Stimulated activated CD4-positive, alpha-beta T cell treated with anti-CD3 and anti-CD28 coated beads, Interleukin-12 subunit alpha, Interleukin-12 subunit beta, amount 100 ng/mL, for 48 hours (primary cell): ENCODE data around the gene AIFM2.
"Not testable (repeated sequence)": the region's sequence is repeated elsewhere in the genome, so short reads cannot be mapped to it uniquely, and the experiment has no call there.

Experiments
- DNase-seq, 3 donors: peaks; one replicate each; pipeline ENCODE4 v3.0.0-alpha.2; 2020; ENCODE audit warnings: low read depth in 2 of 3, low spot score in 1 of 3

The AIFM2 gene

DNA sequence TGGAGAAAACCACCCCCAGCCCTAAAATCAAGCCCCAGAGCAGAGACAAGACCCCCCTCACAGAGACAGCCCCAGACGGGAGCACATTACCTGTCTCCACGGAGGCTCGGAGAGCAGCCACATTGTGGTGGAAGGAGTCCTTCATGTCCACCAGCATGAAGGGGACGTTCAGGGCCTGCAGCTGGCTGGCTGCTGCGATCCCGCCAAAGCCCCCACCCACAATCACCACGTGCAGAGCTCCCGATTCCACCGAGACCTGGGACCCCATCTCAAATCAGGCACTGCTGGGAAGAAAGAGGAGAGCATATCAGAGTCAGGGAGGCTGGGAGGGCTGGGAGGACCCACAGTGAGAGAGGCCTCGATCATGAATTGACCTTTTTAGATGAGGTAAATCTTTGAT, 8.8 kb downstream of the AIFM2 start:
- no peak for DNase-seq

GRCh38 chr10:70123166-70123565, 9.5 kb downstream of the AIFM2 start:
- not testable (repeated sequence) for DNase-seq

- no peak for DNase-seq
These were observed 9.9 kb downstream of the AIFM2 start for GRCh38 chr10:70122742-70123141.

GRCh38 chr10:70121281-70121949, 11.2 kb downstream of the AIFM2 start:
- no peak for DNase-seq

- no peak for DNase-seq
These were observed 12.2 kb downstream of the AIFM2 start for GRCh38 chr10:70120417-70120816.

DNA sequence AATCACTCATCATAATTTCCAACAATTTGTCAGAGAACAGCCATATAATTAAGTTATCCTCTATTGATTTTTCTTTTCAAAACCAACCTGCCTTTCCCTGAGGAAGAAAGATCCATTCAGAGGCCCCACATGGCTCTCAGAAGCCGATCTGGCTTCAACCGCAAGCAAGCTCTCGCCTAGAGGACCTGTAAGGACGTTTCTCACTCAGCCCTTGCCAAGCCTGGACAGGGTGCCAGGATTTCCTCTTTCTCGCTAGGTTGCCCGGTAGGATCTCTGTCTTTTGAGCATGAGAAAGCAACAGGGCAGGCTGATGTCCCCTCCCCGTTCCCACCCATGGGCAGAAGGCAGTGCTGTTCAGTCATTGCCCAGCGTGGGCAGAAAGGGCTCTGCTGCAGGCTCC, 13.0 kb downstream of the AIFM2 start:
- DNase-seq: no peak

- DNase-seq: no peak
These were observed 13.4 kb downstream of the AIFM2 start for GRCh38 chr10:70119197-70119596.

DNA sequence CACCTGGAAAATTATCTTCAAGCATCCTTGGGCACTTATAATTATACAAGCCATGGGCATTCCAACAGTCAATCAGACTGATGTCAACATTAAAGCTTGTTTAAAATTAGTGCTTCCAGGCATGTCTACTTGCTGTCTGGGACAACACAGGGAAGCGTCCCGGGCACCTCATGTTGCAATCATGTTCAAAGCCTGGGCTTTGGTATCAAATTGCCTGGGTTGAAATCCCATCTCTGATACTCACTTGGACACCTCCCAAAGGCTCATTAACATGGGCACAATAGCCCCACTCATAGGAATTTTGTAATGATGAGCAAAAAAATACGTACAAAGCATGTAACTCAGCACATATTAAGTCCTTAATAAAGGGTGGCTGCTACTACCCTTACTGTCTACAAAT, 14.4 kb downstream of the AIFM2 start:
- no peak for DNase-seq

DNA sequence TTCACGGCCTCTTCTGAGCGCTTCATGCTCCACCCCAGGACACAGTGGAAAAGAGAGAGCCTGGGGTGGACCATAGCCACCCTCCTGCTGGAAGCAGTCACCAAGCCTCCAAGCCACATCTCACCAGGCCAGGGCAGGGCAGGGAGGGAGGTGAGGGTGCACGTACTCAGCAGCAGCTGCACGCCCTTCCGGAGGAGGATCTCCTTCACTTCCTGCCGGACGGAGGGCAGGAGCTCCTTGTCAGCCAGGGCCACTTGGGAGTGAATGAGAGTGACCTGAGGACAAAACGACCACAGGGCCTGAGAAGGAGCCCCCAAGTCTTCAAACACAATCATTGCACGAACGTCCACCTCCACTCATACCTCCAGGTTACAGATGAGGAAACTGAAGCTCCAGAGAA, 15.0 kb downstream of the AIFM2 start:
- no peak for DNase-seq

DNA sequence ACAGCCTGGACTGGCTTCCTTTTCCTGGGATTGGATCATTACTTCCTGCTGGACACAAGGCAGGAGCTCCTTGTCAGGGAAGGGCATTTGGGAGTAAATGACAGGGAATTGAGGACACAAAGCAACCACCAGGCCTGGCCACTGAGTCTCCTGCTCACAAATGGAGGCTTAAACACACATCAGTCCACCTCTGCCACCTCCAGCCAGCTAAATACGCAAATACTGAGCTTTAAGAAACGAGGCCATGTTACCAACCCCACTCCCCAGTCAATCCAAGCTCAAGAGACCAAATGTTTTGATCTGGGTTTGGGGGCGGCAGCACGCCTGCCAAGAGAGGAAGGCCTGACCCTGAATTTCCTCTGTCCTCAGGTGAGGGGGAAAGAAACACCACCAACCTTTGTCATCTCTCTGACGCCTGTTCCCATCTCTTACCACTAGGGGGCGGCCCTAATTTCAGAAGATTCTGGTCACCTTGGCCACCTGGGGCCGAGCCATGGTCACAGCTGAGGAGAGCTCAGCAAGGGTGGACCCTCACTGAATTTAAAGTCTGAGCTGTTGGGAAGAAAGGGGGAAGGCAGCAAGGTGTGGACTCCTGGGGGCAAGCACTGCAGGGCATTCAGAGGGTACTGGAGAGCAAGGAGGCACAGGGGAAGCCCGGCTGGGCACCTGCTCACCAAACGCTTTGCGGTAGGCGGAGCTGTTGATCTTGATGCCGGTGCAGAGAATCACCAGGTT, 16.5 kb downstream of the AIFM2 start:
- DNase-seq: peak; percentile 32 to 65 (median 38)

DNA sequence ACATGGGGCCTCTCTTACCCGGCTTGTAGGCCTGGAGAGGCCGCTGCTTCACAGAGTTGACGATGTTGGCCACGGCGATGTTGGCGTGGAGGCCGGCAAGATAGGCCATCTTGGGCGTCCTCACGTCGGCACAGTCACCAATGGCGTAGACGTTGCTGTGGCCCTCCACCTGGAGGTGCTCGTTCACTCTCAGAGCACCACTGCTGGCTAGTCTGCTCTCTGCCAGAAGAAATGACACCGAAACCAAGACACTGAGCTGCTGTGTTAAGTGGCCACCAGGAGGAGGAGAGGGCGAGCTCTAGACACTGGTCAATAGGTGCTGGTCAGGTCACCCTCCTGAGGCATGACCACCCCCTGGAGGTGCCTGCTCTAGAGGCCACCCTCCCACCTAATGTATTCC, 17.7 kb downstream of the AIFM2 start:
- DNase-seq: no peak

DNA sequence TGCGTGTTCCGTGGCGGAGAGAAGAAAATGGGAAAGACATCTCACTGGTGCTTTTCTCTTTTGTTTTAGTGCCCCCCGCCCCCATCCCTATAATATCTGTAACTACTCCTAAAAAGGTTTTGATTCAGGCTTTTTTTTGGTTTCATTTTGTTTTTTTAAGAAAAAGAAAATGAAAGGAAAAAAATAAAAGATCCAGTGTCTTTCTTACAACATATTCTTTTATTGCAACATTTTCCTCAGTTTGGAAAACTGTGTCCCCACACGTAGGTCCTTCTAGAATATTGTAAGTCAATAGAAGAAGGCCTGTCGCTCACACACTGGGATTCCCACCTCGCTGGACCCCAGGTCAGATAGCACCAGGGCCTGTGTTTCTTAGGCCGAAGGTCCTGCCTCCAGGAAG, 20.6 kb downstream of the AIFM2 start:
- DNase-seq: no peak

DNA sequence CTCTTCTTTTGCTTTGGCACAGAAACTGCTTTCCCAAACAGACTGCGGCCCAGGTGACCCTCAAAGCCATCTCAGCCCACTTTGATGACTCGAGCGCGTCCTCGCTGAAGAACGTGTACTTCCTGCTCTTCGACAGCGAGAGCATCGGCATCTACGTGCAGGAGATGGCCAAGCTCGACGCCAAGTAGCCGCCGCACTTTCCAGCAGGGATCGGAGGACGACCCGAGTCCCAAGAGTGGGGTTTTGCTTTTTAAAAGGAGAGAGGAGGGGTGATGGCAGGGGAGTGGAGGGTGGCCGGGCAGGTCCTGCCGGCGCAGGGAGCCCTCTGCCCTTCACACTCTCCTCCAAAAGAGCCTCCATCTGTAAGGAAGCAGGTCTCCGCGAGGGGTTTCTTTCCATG, 21.1 kb downstream of the AIFM2 start:
- no peak for DNase-seq

DNA sequence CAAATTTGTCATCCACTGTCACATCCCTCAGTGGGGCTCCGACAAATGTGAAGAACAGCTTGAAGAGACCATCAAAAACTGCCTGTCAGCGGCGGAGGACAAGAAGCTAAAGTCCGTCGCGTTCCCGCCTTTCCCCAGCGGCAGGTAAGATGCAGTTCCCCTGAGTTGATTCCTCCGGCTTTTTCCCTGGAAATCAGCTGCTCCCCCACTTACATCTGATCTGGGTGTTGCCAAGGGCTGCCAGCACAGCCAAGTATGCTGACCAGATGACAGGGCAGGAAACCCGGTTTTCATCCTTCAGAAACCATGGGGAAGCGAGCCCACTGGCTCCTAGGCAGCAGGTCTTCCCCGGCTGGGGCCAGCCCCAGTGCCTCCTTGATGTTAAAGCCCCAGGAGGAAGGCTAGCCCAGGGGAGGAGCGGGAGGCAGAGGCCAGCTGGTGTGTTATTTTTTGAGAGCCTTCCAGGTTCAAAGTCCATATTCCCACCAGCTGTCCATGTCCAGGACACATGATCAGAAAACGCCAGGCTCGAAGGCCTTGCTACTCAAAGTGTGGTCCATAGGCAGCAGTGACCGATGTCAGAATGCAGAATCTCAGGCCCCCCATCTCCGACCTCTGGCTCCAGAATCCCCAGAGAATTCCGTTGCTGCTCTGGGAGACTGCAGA, 23.4 kb downstream of the AIFM2 start:
- no peak for DNase-seq

DNA sequence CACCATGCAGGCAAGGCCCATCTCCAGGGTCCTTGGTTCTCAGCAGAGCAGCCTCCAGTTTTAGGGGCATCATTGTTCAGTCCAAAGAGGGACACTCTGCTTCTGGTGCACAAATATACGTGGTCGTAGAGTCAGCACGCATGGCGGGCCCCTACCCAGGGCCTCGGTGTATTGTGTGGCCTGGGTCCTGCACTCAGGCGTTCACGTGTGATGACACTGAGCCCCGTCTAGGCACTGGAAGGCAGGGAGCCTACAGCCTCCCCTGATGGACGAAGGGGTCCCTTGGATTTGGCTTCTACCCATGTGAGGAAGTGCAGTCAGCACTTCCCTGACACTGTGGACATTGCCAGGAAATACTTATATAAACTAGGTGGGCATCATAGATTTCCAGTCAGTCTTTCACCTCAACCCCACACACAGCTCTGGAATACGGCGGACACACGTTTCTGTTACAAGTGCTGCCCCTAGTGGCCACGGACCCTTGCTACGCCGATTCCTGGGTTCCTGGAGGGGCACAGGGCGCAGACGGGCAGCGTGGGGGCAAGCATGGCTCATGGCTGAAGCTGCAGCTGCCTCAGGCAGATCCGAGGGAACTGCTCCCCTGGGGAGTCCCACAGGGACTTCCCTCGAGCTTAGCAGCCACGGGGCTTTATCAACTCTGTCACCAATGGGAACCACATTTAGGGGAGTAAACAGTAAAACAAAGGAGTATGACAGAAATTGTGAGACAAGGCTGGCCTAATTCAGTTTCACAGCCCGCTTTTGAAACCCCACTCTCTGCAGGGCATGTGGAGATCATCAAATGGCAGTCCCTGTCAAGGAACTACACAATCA, 25.4 kb downstream of the AIFM2 start:
- DNase-seq: no peak

DNA sequence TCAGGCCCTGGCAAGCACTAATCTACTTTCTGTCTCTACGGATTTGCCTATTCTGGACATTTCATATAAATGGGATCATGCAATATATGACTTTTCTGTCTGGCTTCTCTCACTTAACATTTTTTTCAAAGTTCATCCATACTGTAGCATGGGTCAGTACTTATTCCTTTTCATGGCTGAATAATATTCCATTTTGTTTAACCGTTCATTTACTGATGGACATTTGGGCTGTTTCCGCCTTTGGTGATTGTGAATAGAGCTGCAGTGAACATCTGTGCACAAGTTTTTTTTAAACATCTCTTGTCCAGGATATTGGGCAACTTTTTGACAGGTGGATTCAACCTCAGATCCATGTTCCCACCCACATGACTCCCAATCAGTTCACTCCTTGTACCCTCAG, 31.0 kb downstream of the AIFM2 start:
- DNase-seq: no peak

DNA sequence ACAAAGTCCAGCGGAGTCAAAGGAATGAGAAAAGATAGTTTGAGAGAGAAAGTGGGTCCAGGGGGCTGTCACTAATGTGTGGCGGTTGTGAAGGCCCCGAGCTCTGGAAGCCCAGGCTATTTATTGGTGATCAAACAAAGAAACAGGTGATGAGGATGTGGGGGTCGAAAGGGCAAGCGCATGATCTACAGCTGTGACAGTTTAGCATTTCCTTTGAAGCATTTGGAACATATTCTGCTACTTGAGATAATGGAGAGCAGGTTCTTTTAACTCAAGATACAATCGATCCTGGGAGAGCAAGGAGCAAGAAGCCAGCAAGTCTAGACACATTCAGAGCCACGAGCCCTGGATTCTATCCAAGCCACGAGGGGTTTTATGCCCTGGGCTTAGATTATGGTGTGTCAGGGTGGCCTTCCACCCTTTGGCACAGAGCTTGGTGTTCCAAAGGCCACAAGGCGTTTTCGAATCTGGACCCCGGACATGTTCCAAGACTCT, 31.5 kb downstream of the AIFM2 start:
- DNase-seq: not testable (repeated sequence)

GRCh38 chr10:70098271-70098670, 34.4 kb downstream of the AIFM2 start:
- DNase-seq: no peak

- DNase-seq: no peak
These were observed 35.2 kb downstream of the AIFM2 start for GRCh38 chr10:70097459-70097858.

DNA sequence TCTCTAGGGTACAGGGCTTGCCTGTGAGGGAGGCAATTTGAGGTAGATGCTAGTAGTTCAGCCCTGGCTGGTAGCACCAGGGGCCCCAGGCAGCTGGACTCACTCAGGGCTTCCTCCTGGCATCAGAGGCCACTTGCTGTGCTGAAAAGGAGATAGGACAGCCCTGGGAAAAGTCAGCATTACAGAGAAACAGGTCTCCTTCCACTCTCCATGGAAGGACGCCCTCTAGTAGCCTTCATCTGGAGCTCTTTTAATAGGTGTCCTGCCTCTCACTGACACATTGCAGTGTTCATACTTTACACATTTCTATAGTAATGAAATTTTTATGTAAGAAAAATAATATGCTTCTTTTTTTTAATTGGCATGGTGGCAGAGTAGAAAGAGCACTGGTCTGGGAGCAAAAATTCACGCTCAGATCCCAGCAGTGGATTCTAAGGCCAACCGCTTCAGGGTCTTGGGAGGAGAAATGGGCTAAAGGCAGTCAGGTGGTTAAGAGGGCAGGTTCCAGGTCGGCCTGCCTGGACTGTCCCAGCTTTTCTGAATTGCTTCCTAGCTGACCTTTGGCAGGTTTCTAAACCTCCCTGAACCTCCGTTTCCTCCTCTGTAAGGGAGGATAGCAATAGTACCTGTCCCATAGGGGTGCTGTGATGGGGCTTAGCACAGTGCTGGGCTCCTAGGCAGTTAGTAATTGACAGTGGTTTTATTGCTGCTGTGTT, 35.8 kb downstream of the AIFM2 start:
- DNase-seq: no peak
